ENCODE results near the gene SMIM27.
"Not testable (repeated sequence)": the region's sequence is repeated elsewhere in the genome, so short reads cannot be mapped to it uniquely, and the experiment has no call there.

The SMIM27 gene

DNA sequence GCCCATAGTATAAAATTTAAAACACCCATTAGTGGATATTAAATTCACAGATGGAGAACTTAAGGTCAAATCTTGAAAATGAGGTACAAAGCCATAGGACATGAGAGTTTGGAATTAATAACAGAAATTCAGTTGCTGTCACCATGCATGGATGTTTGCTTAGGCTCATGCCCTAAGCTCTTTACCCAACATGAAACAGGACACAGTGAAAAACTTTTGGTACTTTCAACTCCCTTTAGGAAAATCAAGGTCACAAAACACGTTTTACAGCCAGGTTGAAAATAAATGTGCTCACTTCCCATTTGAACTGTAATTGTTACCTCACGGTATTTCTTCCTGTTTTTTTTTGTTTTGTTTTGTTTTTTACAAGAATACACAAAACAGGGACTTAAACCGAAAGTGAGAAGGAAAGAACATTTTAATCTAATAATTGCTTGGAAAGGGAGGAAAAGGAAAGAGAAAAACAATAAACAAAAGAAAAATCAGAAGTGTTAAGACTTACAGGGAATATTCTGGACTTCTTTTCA lies 6.3 kb downstream of the SMIM27 start:
- no peak for DNase-seq

GRCh38 chr9:32565967-32566366 lies 13.8 kb downstream of the SMIM27 start:
- DNase-seq = no peak

- DNase-seq = no peak
Observed at GRCh38 chr9:32566770-32567169, 14.6 kb downstream of the SMIM27 start.

DNA sequence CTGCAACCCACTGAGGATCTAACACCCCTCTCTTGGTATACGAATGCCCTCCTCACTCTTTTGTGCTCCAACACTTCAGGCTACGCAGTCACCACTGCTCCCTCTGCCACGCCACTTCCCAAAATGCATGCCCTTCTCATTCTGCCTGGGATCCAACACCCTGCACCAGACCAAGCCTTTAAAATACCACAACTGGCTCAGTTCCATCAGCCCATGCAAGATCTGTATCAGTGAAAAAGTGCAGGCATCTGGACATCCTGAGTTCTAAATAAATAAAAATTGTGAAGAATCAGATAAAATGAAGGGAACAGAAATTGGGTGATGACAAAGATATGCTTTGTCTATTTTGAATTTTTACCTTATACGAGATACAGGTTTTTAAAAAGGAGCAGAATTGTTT lies 18.1 kb downstream of the SMIM27 start:
- DNase-seq = no peak

DNA sequence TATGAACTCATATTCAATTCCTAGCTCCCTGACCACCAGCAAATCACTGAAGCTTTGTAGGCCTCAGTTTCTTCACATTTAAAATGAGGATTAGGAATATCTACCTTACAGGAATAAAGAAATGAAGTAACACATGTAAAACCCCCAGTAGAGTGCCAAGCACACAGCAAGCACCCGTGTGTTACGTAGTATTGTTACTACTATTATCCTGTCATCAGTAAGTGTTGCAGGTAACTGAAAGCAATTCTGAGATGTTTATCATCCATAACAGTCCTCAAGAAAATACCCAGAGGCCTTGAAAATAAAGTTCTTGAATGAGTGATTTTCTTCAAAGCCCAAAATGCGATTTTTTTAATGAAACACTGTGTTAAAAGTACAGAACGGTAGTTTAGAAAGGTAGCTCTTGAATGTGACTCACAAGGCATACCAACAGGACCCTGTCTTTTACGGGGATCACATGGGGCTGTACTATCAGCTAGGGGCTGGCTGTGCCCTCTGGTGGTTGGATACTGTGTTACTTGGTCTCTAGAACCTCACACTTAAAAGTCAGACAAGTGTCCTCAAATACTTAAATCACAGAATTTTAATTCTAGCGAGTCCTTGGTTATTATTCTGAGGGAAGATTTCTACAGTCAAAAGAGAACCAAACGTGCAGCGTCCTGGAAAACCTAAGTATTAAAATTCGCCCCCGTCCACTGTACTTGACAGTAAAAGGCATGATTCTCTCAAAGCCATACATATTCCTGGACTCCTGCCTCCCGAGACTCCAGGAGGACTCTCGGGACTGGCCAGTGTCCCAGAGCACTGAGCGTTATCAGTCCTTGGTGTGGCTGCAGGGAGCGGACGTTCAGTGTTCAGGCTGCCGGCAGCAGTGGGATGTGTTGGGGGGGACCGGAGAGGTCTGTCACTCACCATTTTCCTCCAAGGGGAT lies 20.1 kb downstream of the SMIM27 start:
- peak; percentile 33 to 63 for DNase-seq

DNA sequence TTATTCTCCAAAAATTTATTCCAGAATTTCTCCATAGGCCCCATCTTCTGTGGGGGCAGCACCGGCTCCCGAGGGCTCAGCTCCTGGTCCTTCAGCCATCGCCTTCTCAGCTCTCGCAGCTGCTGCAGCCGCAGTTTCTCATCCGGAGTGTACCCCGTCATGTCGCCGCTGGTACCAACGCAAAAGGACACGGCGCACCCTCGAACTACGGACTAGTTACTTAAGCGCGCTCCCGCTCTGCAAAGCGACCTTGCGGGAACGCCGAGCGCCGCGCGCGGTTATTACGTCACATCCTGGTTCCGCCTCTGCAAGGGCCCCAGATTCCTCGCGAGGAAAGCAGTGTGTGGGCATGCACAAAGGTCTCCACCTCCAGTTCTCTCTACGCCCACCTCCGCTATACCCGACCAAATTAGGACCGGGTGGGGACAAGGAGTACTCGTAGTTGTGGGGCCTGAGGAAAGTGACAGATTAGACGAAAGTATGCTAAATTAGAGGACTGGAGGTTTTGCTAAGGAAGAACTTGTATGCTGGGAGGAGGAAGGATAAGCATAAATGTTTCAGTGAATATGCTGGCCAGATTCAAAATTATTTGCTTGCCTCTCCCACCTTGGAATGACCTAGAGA lies 20.9 kb downstream of the SMIM27 start, which contains the start of gene NDUFB6:
Gene NDUFB6, minus strand, starts transcription at position 260 of the 624 bp plus-strand sequence. Its CDS starts 99 bp downstream, at position 161.
- peak; percentile 75 to 90 for DNase-seq

GRCh38 chr9:32573821-32574220 lies 21.7 kb downstream of the SMIM27 start:
- DNase-seq = no peak

DNA sequence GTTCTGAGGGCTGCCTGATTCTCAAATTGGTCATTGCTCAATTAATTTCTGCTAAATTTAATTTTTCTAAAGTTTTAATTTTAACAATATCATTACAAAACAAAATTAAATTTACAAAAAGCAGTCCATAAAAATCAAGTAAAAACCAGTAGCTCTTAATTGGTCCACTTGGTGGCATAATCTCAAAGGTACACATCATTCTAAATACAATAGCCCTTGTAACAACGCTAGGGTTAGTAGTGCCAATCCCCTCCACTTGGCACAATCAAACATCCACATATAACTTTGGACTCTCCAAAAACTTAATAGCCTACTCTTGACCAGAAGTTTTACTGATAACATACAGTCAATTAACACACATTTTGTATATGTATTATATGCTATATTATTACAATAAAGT lies 22.7 kb downstream of the SMIM27 start:
- no peak for DNase-seq

- no peak for DNase-seq
Observed at GRCh38 chr9:32577316-32577715, 25.2 kb downstream of the SMIM27 start.

GRCh38 chr9:32578976-32579375 lies 26.8 kb downstream of the SMIM27 start:
- DNase-seq = no peak

- DNase-seq = peak in 1 of 2 experiments; percentile 11
Observed at GRCh38 chr9:32579706-32580331, 27.7 kb downstream of the SMIM27 start.

GRCh38 chr9:32580631-32581300 lies 28.6 kb downstream of the SMIM27 start:
- DNase-seq = no peak

DNA sequence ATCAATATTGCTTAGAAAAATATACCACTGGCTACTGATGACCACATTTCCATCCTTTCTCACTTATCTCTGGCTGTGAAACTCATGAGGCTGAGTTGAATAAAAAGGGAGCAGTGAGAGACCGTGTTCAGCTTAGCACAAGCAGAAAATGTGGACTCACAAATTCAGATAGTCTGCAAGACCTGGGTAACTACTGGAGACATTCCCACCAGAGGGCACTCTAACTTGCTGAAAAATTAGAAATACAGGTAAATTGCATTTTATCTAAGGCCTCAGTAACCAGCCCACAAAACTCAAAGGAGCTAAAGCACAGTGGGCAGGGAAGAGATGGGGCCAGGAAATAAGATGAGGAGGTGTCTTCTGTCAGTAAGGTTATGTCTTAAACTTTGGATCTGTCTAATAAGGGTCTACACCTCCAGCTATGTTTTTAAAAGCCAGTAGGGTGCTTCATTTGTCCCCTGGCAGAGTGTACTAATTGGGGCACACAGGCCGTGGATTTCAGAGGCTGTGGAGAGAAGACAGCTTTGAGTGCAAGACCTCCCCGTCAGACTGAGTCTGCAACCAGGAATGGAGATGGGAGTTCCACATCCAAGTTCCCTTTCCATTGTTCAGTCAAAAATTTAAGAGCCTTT lies 29.5 kb downstream of the SMIM27 start:
- DNase-seq = peak in 1 of 2 experiments; percentile 39

GRCh38 chr9:32584784-32585183 lies 32.7 kb downstream of the SMIM27 start:
- no peak for DNase-seq

DNA sequence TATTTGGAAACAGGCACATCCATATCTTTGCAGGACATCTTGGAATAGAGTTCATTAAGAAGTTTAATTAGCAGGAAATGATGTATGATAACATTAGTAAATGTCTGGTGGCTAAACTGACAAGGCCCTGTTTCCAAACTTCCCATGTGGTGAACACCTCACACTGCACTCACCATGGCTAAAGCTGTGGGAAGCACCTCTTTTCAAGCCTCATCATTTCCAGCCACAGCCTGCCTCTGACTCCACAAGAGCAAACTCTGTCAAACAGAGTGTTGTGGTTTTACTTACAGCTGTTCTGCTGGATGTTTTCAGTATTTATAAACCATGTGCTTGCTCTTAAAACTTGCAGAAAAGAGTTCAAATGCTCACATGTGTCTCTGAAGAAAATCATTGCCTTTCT lies 35.8 kb downstream of the SMIM27 start:
- no peak for DNase-seq

DNA sequence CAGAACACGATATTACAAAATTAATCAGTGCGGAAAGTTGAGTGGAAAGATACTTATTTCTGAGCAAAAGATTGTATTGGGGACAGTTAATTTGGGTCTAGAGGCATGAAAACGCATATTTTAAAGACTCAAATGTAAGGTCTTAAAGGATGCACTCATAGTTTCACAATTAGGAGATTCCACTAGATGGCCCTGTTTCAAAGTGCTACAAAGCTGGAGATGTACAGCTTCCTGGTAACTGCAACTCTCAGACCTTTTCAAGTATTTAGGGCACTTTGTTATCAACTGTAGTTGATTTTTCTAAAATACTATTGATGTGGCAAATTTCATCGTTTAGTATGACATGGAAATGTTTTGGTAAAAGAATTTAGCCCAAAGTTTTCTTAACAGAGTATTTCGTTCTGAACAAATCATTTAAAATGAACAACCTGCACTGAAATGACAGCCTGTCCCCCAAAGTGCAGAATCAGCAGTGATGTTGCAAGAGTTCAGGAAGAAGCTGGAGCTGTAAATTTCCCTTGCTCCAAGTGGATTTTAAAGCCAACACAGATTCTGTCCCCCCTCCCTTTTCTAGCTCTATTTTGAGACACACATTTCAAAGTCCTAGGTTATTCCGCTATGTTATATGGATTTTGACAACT lies 37.1 kb downstream of the SMIM27 start:
- peak in 1 of 2 experiments; percentile 16 for DNase-seq

GRCh38 chr9:32590476-32590875 lies 38.3 kb downstream of the SMIM27 start:
- DNase-seq = no peak

DNA sequence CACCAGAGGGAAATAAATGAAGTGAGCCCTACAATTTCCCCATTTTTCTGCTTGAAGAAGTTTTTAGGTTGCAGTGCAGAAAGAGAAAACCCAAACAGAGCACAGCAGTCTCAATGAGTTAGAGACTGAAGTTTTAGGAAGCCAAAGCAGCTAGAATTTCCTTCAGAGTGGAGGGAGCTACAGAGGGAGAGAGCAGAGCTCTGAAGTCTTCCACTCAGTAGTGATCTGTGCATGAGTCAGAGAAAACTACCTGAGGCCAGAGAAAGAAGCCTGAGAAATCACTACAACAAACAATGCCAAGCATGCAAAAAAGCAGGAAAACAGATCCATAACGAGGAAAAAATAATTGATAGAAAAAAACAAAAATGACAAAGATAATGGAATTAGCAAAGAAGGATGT lies 38.8 kb downstream of the SMIM27 start:
- no peak for DNase-seq

GRCh38 chr9:32596096-32596865 lies 44.2 kb downstream of the SMIM27 start:
- DNase-seq = no peak

DNA sequence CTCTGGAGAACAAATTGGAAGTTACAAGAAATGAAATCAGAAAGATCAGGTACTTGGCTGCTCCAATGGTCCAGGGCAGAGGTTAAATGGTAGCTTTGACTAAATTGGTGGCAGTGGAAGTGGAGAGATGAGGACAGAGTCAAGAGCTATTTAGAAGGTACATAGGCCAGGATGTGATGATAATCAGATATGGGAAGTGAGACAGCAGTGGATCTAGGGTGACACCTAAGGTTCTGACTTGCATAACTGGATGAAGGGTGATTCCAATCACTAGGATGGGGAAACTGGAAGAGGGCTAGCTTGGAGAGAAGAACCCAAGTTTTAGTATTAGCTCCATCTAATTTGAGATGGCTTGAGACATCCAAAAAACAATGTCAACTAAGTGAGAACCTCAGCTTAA lies 44.8 kb downstream of the SMIM27 start:
- DNase-seq = no peak

DNA sequence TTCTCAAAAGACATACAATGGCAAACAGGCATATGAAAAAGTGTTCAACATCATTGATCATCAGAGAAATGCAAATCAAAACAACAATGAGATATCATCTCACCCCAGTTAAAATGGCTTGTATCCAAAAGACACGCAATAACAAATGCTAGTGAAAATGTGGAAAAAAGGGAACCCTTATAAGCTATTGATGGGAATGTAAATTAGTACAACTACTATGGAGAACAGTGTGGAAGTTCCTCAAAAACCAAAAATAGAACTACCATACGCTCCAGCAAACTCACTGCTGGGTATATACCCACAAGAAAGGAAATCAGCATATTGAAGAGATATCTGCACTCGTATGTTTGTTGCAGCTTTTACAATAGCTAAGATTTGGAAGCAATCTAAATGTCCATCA lies 46.9 kb downstream of the SMIM27 start:
- DNase-seq = not testable (repeated sequence)

Measured in SW 1271 (cell line).